HG03354 (cell line): Measurements from ENCODE around the gene UTP15.

Source experiments
- ATAC-seq: cut with Tn5 transposase; IDR thresholded peaks from one replicate; pipeline ENCODE4 v1.9.1; 2021; ENCODE audit warnings: mild to moderate bottlenecking; ENCODE audit not compliant: unreplicated experiment, poor library complexity, severe bottlenecking

Gene UTP15

DNA sequence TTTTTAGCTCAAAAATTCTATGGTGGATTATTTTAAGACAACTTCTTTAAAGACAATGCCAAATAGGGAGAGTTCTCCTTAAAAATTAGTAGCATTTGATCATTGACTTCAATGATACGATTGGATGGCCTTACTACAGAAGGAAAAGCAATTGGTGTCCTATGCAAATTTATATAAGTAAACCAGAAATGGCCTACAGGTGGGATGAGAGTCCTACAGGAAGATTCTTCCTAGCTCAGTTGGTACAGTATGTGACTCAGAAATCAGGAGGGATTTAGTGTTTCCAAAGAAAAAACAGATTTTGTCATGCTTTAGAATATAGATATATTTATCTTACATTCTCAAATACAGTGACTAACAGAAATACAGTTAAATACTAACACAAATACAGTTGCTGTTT, 6.6 kb upstream of the UTP15 start:
- ATAC-seq: no peak

DNA sequence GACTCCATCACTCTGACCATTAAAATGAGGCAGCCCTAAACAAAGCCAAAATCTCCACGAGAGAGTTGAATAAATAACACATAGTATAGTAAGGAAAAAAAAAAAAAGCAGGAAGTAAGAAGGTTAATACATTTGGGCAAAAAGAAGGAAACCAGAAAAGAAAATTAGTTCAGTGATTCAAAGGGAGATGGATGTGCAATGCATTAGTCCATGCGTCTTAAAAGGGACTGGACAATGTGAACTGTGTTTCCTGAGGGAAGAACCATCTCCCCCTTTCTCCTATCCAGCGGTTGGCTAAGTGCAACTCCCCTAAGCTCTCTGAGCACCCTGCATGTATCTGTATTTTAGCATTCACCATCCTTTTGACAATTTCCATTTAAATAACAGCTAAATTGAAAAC, 1.5 kb upstream of the UTP15 start:
- no peak for ATAC-seq

DNA sequence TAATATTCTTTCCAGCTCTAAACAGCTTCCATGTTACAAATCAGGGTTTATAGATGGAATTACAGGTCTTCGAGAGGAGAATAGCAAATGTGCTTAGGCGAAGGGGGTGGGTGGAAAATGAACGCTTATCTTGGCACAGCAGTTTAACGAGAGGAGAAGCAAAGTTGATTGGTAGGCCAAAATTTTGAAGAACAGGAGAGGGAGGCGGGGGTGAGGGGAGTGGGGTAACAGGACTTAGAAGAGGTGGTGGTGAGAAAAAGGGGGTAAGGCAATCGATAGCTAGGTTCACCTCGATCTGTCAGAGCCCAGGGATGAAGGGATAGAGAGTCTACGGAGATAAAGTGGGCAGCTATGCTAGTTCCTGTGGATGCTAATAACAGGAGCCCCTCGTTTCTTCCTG, 868 bp upstream of the UTP15 start:
- peak; percentile 8 for ATAC-seq

DNA sequence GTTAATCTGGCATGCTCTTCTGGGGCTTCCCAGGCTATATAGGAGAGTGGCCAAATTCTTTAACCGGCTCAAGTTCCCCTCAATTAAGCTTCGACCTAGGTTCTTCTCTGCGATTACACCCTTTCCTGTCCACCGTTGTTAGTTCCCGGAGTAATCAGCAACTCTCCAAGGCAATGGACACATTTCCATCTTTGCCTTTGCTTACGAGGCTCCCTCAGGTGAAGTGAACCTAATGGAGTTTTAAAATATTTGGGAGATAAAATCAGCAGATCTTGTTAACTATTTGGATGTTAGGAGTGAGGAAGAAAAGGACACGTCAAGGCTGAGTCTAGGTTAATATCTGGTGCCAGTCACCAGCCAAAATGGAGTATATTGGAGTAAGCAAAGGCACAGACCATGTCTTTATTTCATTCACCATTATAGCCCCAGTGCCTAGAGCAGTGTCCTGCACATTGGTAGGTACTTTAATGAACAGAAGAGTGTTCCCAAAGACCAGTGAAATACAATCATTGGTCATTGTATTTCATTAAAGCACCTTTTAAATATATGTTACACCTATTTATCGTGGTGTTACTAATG, 515 bp downstream of the UTP15 start:
- peak; percentile 37 for ATAC-seq

DNA sequence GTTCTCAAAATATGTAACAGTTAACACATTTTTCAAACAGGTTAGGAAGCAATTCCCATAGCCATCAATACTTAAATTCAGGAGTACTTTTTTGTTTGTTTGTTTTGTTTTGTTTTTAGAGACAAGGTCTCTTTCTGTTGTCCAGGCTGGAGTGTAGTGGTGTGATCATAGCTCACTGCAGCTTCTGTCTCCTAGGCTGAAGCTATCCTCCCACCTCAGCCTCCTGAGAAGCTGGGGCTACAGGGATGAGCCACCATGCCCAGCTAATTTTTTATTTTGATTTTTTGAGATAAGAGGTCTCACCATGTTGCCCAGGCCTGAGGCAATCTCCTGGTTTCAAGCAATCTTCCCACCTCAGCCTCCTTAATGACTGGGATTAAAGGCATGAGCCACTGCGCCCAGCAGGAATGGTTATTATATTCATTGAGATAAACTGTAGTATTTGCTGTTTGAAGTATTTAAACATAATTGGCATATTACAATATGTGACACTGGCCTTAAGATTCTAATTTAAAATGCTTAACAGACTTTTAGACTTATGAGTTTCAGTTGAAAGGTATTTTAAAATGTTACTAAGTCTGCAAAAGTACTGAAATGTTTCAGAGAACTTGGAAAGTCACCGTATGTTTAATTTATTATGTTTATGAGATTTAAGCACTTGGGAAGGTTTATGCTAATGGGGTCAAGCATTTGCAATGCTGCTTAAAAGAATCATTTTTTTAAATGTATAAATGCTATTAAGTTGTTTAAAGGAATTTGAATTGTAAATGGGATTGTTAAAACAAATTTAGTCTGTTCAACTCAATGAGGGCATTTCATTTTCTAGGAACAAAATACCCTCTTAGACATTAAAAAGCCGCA, 17.0 kb downstream of the UTP15 start:
- no peak for ATAC-seq

DNA sequence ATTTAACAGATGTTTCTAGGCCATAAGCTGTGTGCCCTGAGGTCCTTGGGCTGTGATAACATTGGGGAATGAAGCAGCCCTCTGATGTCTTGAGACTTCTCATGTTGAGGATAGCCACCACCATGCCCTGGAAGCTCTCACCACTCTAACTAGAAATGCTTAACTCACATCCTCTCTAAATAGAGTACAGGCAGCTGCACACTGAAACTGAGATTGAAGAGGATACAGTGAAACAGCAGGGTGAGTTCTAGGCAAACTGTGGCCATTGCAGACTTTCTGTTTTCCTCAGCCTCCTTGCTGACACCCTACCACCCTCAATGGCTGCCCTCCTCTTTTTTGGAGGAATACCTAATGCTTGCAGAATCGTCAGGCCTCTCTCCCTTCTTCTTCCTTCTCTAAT, 22.4 kb downstream of the UTP15 start:
- ATAC-seq: peak; percentile 90

DNA sequence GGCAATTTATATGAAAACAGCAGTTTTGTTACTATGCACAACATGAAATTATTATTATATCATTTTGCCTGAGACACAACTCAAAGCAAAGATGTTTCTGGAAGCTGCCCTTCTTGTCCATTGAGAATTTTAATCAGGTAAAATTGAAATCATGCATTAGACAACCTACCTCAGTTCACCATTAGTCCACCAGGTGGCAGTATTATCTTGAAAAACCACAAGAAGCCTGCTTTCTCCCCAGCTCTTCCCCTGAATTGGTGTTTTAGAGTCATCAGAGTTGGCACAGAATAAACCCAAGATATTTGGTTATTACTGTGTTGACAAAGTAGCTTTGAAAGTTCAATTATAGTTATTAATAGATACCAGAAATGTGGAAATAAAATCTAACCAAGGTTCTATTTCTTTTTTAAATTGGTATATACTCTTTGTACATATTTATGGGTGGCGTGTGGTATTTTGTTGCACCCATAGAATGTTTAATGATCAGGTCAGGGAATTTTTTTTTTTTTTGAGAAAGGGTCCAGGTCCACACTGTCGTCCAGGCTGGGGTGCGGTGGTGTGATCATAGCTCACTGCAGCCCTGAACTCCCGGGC, 25.7 kb downstream of the UTP15 start:
- peak; percentile 56 for ATAC-seq

DNA sequence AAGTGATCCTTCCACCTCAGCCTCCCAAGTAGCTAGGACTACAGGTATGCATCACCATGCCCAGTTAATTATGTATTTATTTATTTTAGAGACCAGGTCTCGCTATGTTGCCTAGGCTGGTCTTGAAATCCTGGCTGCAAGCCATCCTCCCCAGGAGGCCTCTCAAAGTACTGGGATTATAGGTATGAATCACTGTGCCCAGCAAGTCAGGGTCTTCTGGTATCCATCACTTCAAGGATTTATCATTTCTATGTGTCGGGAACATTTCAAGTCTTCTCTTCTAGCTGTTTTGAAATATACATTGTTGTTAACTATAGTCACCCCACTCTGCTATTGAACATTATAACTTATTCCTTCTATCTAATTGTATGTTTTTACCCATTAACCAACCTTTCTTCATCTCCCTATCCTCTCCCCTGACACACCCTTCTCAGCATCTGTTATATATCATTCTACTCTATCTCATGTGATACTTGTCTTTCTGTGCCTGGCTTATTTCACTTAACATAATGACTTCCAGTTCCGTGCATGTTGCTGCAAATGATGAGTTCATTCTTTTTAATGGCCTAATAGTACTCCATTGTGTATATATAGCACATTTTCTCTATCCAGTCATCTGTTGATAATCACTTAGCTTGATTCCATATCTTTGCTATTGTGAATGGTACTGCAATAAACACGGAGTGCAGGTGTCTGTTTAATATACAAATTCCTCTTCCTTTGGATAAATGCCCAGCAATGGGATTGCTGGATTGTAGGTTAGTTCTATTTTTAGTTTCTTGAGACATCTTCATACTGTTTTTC, 26.4 kb downstream of the UTP15 start:
- no peak for ATAC-seq

DNA sequence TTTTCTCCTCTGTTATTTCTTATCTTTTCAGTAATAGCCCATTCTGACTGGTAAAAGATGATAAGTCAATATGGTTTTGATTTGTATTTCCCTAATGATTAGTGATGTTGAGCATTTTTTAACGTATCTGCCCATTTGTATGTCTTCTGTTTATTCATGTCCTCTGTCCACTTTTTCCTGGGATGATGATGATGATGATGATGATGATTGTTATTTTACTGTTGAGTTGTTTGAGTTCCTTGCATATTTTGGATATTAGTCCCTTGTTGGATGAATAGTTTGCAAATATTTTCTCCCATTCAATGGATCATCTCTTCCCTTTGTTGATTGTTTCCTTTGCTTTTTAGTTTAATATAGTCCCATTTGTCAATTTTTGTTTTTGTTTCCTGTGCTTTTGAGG, 27.0 kb downstream of the UTP15 start:
- no peak for ATAC-seq

DNA sequence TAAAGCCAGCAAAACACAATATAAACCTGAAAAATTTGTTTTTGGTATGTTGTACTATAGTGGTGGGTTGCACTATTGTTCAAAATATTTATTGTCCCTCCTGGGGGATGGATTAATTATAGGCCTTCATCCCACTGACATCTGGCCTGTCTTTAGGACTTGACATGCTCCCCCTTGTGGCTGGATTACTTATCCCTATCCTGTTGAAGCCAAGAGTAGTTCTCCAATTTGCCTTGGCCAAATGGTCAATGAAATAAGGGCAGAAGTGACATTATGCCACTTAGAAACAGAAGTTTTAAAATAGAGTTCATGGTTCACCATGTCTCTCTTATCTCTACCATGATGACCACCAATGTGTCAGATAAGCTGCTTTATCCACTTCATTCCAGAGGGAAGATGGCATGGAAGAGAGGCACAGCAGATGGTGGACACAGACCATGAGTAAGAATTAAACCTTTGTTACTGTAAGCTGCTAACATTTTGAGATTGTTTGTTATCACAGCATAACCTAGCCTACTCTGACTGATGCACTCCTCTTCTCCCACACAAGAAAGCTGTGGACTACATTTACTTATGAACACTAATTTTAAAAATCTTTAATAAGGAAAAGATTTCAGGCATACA, 31.3 kb downstream of the UTP15 start:
- no peak for ATAC-seq

DNA sequence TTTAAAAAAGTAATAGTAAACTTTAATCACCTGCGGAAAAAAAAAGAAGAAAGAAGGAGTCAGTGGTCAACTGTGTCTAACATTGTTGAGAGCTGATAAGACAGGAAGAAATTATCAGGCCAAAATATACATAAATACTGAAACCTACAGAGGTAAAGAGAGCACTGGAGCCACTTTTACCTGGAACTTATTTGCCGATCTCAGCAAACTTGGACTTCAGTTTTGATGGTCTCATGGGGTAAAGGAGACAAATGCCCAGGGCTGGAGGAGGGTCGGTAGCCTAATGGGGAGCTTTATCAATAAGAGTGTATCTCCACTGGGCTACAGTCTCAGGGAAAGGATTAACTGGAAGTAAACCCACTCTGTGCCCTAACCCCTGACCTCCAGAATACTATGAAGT, 33.8 kb downstream of the UTP15 start:
- ATAC-seq: no peak

DNA sequence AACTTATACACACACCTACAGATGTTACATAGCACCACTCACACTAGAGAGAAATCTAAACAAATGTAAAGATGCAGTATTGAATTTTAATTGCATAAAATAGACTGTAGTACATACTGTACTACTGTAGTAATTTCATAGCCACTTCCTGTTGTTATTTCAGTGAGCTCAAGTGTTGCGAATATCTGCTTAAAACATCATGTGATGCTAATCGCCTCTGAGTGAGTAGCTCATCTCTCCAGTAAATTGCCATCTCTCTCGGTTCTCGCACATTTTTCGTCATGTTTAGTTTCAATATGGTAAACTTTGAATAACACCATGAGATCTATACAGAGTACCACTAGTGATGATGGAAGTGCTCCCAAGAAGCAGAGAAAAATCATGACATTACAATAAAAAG, 38.5 kb downstream of the UTP15 start:
- no peak for ATAC-seq

DNA sequence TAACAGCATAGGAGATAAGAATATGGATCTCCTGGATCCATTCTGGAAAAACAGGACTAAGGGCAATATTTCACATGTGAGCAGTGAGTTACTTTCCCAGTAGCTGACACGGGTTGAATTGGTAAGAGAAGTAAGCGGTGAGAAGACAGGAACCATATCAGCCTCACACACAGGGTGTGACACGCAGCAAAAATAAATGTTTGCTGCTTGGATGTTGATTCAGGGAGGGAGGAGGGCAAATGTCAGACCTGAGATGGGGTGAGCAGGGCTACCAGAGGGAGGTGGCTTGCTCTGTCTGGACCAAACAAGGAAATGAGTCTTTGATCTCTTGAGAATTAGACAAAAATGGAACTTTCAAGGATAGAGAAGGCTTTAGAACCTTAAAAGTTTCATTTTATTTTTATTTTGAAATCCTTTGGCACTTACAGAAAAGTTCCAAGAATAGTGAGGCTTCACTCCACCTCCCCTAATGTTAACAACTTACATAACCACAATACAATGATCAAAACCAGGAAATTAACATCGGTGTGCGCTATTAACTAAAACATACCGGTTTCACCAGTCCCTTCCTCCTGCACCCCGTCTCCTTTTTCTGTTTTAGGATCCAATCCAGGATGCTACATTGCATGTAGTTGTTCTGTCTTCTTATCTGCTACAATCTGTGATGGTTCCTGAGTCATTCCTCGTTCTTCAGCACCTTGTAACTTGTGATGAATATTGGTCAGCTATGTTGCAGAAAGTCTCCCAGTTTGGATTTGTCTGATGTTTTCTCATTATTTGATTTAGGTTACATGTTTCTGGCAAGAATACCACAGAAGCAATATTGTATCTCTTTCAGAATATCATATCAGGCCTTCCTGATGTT, 39.9 kb downstream of the UTP15 start:
- no peak for ATAC-seq

DNA sequence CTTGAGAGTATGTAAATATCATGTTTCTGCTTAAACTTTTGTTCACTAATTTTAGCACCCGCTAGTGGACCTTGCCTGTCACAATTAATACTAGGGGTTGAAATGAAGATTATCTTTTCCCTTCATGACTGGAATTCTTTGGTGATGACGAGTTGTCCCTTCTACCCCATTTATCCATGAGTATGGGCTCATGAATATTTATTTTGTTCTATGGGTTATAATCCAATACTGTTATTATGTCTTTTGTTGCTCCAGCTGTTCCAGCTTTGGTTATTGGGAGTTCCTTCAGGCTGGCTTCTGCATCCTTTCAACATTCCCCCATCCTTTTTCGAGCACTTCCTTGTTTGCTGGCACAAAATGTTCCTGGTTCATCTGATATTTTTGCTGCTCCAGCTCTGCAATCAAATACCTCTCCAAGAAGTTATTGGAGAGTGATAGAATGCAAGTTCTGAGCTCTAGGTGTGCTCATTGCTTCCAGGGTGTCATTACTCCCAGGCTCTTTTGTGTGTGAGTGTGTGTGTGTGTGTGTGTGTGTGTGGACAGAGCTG, 40.7 kb downstream of the UTP15 start:
- no peak for ATAC-seq

DNA sequence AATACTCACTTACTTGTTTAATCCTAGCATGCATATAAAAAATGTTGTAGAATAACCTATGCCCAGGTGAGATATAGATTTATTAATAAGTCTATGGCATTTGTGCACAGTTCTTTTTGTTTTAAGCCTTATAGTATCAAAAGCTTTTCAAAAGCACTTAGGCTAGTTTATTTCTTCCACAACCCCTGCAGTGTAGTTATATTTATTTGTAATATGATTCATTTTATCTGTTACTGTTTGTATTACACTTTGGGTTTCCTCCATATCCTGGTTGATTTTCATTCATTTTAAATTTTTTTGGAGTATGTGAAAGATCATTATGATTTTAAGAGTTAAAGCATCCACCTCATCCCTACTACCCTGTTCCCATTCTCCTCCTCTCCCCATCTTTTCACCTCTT, 41.7 kb downstream of the UTP15 start:
- no peak for ATAC-seq

DNA sequence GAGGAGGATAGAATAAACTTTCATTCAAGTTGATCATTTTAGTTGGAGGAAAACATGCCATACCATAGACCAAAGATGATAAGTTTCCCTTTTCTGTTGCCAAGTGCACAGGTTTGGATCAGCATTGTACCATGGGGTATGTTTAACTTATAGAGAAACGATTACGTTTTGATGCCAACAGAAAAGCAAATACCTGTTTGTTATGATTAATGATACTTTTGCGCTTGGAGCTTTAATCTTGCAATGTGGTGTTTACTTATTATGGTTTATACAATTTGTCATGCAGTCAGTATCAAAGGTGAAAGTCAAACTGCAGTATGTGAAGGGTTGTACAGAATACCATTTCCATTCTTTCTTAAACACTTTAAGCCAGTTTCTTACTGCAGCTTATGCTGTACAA, 47.3 kb downstream of the UTP15 start:
- no peak for ATAC-seq

DNA sequence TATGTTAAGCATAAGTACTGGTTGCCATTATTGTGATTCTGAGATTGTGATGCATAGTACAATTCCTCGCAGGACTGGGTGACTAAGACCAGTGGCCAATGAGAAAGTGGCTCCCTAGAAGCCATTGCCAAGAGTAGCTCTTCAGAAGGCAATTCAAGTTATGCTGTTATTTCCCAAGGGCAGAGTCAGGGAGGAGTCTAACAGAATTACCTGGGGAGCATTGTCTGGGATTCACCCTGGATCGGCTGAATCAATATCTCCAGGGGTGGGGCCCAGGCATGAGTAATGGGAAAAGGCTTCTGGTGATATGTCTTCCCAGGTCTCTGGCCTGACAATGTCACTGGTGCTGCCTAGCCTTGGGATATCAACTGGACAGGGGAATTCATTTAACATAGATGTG, 49.5 kb downstream of the UTP15 start:
- ATAC-seq: no peak

DNA sequence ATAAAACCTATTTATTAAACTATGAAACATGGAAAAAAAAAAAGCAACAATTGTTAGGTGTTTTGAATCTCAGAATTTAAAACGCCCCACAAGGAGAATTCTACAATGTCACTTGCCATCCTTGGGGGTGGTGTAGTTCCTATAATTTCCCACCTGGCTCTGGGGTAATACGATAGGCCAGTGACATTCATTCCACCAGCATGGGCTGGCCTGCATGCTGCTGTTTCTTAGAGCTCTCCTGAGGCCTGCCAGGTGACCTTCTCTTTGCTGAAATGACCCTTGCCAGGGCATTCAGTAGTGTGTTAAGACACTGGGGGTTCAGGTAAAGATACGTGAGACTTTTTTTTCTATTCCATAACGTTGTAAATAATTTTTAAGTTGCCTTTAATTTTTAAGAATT, 50.4 kb downstream of the UTP15 start:
- no peak for ATAC-seq
